Activated gamma-delta T cell treated with anti-CD3 and anti-CD28 coated beads, Interleukin-2, amount 50 U/mL, for 16 hours (primary cell): ENCODE data around the gene ENGASE.

ENCODE experiments used
- DNase-seq: peaks from one replicate; pipeline ENCODE4 v3.0.0-alpha.2; 2020; ENCODE audit warnings: low read depth

Gene ENGASE

DNA sequence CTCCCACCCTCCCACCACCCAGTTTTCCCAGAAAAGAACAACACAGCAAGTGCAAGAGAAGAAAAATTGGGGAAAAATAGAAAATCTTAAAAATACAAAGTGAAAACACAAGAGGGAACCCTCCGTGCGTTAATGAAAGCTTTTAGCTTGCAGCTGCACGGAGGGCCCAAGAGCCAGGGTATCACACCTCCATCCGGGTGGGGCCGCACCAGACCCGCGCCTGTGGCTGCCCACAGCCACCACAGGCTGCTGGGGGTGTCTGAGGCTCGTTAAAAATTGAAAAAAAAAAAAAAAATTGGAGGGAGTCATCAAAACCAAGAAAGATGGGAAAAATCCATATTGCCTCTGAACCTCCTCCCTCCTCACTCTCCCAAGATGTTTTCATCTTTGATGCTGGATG lies 18.6 kb downstream of the ENGASE start:
- no peak for DNase-seq

DNA sequence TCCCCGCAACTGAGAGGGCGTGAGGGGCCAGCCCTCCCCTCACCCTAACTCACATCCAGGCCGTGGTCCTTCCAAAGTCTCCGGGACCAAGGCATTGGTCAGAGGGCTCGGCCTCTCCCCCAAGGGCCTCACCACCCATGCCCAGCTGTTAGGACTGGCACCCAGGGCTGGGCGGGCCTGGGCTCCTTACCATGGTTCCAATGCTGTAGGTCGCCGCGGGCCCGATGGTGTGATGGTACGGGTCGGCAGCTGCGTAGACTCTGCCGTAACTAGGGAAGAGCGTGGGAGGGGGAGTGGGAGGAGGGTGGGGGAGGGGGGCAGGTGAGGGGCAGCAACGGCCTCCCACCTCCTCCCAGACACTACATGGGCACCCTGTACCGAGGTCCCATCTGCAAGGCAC lies 19.6 kb downstream of the ENGASE start:
- no peak for DNase-seq

DNA sequence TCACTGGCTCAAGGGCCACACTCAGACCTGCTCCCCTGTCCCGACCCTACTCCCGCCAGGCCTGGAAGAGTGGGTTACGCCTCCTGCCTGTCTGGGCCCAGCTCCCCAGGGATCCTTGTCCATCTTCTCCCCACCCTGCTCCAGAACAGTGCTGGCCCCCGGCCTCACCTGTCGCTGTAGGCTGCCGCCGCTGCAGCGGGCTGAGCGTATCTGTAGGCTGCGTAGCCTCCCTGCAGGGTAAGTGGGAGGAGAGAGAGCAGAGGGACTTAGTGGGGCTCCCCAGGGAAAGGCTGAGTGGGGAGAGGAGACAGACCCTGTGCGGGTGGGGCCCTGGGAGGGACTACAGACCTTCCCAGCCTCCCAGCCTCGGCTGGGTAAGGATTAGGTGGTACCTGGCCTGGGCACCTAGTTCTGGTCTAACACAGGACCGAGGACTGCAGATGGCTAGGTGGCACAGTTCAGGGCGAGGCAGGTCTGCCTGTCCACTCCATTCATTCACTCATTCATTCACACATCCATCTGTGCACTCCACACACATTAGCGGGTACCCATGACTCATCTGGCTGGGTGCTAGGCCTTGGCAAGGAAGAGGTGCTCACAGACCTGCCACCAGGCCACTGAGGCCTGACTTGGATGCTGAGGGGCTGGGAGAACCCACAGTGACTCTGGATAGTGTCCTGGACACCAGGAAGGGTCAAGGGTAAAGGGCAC lies 20.9 kb downstream of the ENGASE start:
- DNase-seq: no peak

DNA sequence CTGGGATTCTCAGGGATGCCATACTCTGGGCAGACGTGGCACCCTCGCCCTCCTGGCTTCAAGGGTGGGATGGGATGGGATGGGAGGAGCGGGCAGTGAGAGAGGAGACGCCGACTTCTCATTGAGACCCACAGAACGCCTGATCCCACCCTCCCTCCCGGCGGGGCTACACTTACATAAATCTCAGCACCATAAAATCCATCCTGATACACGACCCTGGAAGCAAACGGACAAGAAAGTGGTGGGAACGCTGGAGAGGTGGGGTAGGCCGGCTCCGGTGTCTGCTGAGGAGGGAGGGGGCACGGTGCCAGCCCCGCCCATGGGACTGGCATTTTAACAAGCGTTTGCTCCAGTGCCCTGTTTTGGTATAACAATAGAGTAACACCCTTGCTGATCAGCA lies 21.9 kb downstream of the ENGASE start:
- DNase-seq: no peak

DNA sequence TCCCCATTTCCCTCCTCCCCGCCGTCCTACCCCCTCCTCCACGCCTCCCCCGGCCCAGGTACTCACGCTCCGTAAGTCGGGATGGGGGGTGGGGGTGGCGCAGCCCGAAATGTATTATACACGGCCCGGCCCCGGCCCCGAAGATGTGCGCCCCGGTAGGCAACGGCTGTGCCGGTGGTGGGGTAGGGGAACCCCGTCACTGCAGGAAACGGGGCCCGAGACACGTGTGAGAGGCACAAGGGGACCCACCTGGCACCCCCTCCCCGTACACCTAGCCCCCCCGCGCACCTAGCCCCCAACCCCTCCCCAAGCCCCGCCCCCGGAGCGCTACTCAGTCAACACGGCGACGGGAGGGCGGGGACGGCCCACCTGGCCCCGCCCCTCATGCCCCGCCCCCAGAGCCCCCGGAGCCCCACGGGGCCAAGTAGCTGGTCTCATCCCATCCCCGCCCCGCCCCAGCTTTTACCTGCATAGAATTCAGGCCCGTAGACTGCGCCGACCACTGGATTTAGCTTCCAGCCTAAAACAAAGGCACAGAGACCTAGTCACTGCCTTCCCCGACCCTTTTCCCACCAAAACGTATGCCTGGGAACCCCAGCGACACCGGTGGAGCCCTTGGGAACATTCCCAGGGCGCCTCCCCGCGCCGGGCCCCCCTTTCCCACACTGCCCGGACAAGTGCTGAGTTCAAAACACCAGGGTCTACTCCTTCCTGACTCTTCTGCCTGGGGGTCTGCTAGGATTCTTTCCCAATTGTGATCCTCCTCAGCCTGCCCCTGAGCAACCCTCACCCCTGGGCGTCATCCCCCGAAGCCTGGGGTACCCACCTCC lies 22.8 kb downstream of the ENGASE start:
- no peak for DNase-seq

DNA sequence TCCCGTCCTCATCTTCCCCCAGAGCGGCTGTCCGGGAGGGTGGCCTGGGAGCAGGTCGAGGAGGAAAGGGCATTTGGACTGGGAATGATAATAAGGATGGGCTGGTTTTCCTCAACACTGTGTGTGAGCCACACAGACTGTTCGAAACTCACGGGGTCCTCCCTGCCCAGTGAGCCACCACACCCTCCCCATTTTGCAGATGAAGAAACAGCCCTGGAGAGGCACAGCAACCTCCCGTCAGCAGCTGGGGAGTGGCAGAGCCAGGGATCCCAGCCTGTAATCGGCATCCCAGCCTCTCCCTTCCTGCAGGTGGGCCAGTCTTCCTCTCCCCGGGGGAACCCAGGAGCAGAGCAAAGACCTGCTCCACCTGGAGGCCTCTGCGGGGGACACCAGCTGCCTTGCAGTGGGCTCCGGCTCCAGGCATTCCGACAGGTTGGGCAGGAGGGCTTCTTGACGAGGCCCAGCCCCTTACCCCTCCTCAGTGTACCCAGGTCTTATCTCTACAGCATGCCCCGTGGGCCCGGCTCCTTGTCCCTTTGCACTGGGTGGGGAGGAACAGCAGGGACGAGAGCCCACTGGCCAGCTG lies 23.8 kb downstream of the ENGASE start:
- no peak for DNase-seq

DNA sequence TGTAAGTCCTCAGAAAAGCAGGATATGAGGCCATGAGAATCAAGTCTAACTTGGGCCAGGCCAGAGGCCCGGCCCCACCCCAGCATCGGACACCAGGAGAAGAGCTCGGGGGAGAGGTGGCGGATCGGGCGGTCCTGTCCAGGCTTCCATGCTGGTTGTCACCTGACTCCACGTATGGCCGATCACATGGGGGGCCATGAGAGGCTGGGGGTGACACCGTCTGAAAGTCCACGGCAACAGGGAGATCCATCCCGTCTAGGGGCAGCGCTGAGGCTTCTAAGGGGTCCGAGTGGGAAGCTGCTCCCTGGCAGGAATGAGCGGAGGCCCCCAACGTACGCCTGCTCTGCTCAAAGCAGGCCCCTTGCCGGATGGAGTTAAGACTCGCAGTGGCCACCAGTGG lies 25.8 kb downstream of the ENGASE start:
- no peak for DNase-seq

DNA sequence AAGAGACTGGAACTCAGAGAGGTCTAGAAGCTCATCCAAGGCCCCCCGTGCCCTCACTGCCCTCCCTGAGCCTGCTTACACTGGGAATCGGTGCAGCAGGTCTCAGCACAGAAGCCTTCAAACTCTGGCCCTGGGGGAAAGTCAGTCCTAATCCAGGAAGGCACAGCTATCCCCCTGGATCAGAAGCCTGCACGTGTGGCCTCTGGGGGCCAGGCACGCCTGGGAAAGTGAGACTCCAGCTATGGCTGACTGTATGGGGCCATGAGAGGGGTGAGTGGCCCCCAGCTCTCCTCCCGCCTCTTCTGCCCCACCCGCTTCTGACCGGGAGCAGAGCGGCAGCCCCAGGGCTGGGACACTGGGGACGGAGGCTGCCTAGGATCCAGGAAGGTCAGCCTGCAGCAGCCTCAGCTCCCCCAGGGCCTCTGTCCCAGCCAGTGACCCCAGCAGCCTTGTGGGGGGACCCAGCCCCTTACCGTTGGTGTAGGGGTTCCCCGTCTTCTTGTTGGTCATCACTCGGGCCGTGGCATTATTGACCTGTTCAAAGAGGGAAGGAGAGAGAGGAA lies 26.6 kb downstream of the ENGASE start:
- DNase-seq: no peak

DNA sequence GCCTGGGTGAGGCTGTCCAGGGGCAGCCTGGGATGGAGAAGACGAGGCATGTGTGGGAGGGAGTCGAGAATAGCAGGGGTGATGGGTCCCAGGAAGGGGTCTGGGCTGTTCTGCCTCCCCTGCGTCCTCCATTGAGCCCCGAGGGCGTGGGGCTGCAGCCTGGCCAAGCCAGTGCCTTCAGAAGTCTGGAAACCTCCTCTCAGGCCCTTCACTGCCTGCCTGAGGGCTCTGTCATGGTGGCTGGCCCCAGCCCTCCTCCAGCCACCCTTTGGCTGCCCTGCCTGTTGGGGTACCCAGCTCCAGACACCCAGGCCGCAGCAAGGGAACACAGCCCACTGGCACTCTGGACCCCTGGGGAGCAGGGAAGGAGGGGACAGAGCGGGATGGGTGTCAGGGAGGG lies 27.6 kb downstream of the ENGASE start:
- DNase-seq: no peak

DNA sequence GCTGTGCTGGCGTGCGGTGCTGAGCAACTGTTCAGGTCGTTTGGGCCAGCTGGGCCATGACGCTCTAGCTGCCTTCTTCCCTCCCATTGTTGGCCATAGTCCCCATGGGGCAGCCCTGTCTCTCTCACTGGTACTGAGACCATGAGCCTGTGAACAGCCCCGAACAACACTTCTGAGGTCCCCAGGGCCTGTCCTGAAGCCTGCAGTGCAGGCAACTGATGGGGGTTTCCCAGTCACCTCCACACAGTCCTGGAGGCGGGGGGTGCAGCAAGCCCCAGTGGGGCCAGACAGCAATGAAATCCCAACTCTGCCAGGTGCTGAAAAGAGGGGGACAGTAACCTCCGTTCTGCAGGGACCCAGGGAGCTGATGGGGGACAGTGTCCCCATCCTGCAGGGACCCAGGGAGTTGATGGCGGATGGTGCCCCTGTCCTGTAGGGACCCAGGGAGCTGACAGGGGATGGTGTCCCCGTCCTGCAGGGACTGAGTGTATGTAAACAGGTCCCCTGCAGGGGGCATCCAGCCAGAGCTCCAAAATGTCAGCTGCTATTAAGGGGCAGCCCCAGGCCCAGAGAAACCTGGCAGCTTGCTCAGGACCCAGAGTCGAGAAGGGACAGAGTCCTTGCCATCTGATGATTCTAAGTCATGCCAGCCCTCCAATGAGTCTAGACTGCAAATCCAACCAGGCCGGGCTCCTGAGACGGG lies 30.4 kb downstream of the ENGASE start:
- DNase-seq: no peak

DNA sequence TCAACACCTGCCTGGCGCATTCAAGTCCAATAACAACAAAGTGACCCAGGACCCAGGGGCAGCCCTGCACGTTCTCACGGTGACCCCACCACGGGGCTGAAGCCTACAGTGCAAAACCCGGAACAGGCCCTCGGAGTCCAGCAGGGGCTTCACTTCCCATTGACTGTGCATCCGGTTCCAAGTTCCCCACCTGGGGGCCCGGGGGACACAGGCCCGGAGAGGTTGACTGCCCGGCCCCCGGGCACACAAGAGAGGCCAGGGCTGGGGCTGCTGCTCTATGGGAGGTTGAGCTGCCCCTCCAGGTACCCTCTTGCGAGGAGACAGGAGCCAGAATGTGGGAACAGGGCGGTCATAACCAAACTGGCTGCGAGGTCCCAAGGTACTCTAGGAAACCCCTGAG lies 31.3 kb downstream of the ENGASE start:
- DNase-seq: no peak

DNA sequence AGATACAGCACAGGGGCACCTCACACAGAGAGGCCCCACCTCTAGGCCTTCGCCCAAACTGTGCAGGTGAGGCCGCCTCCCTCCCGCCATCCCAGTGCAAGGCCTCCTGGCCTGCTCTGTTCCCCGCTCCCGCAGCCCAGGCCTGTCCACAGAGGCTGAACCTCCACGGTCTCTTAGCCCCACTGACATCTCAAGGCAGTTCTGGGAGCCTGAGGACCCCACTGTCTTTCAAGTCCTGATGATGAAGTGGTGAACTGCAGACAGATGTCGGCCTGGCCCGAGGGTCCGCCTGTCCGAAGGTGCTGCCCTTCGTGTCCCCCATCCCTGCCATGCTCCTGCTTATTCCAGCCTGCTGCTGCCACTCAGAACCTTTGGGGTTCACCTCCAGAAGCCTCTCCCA lies 32.3 kb downstream of the ENGASE start:
- DNase-seq: no peak

DNA sequence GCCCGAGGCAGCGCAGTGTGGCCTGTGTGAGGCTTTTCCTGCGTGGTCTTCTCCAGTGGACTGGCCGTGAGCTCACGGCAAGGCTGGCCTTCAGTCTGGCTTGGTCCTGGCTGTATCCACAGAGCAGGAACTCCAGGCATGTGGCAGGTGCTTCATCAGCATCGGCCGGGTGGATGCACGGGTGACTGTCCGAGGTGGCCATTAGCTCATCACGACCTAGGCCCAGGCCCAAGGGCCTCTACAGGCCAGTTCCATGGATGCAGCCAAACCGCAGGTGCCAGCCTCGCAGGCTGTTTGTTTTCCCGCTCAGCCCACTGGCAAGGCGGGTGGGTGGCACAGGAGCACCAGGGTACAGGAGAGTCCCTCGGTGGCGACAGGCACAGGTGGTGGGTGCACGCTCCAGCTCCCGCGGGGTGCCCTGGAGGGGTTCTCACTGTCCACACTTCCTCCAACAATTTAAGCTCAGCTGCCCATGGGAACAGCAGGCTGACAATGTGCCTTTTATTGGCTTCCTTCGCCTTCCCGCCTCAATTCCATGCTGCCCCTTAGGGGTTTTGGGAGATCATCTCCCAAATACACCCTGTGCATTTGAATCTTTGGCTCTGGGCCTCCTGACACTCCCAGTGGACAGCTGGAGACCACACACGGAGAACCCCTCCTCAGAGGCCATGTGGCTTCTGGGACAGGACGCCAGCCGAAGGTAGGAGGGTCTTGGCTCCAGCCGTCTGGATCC lies 33.0 kb downstream of the ENGASE start:
- no peak for DNase-seq

DNA sequence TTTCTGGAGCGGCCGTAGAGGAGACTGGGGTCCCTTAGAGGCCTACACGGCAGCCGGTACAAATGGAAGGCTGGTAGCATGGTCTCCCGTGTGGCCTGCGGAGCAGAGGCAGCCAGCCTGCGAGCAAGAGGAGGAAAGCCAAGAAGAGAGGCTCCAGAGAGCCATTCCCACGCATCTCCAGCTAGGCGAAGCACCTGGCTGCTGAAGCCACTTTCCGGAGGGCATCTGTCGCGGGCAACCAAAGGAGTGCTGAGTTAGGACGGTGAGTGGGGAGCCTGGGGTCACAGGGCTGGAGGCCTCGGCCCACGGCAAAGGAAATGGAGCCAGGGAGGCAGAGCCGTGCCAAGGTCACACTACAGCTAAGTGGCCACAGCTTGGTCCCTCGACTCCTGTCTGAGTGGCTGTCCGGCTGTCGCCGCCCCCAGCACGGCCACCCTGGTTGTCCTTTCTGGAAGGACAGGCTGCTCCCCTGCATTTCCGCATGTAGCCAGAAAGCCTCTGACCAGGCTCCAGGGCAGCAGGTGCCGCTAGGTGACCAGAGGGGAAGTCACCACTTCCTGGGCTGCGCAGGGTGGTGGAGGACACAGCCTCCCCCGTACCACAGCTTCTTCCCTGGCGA lies 33.7 kb downstream of the ENGASE start:
- DNase-seq: no peak

DNA sequence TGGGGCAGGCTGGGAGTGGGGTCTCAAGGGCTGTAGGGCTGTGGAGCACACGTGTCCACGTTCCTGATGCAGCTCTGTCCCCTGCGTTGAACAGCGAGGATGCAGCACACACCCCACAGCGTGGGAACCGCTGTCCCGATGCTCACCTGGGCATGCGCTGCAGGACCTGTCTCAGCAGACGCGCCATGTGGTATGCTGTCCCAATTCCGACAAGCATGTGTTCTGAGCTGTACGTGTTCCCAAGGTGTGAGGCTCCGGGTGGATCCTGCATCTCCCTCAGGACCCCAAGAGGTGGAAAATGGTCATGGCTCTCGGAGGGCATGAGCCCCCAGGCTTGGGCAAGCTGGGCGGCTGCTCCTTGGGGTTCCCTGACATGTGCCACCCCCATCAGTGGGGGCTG lies 34.2 kb downstream of the ENGASE start:
- DNase-seq: no peak

DNA sequence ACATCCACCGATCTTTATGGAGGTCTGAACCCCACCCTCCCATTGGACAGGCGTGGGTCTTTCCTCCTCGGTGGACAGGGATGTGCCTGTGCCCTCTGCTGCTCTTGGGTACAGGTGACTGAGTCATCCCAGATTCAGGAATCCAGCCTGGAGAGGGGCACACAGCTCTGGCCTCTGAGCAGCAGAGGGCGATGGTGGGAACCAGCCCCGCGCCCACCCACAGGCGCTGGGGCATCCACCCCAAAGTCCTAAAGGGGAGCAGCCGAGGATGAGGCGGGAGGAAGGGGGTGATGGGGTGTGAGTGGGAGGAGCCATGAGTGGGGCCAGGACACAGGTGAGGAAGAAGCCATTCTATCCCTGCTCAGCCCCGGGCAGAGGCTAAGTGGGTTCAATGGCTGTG lies 35.0 kb downstream of the ENGASE start:
- no peak for DNase-seq

DNA sequence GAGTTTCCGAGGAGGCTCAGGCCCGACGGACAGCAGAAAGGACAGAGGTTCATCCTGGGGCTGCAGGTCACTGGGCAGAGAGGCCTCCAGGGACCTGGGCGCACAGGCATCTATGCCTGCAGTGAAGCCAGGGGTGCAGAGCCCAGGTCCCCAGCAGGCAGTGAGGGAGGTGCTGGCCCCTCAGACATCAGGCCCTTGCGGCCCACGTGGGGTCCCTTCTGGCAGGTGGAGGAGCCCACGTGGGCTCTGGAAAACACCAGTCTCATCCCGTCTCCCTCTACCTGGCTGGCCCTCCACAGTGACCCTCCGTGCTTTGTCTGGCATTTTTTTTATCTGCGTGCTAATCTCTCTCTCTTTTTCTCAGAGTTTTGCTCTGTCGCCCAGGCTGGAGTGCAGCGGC lies 36.5 kb downstream of the ENGASE start:
- DNase-seq: no peak

DNA sequence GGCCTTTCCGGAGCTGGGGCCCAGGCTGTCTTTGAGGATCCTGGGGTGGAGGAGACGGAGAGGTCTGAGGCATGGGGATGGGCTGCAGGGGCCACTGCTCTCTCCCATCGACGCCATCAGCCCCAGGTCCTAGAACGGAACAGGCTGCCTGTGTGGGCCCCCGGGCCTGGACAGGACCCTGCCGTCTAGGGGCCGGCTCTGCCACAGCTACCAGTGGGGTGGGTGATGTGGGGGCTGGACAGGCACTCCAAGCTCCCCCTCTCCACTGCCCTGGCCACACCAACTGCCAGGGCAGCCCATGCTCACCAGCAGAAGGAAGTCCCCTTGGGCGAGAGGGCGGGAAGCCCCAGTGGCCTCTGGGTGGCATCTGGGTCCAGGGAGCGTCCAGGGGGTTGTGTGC lies 37.8 kb downstream of the ENGASE start:
- no peak for DNase-seq

DNA sequence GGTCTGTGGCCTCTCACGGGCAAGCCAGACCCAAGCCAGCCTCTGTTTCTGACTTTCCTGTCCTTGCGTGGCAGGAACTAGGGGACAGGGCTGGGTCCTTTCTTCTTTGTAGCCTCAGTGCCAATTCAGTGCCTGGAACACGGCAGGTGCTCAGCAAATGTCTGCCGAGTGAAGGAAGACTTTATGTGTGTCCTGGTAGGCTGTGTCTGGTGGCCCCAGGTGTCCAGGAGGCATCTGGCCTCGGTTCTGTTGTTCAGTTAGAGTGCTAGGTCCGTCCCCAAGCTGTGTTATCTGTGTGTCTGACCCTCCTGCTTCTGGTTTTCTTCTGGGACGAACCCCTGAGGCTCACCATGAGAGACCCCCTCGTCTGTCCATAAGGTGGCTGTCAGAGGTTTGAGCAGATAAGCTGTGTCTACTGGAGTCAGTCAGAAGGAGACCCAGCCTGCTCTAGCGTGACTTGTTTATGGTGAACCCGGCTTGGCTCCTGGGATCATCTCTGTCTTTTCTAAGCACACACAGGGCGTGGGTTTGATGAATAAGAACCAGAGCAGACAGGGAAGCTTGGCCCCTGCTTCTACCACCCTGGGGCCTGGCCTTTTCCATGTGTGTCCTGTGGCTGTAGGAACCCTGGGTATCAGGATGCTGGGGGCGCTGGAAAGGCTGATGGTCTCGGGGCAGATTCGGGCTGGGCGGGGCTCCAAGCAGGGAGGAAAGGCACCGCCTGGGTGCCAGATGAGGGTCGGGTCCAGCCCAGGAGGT lies 39.3 kb downstream of the ENGASE start:
- DNase-seq: no peak

DNA sequence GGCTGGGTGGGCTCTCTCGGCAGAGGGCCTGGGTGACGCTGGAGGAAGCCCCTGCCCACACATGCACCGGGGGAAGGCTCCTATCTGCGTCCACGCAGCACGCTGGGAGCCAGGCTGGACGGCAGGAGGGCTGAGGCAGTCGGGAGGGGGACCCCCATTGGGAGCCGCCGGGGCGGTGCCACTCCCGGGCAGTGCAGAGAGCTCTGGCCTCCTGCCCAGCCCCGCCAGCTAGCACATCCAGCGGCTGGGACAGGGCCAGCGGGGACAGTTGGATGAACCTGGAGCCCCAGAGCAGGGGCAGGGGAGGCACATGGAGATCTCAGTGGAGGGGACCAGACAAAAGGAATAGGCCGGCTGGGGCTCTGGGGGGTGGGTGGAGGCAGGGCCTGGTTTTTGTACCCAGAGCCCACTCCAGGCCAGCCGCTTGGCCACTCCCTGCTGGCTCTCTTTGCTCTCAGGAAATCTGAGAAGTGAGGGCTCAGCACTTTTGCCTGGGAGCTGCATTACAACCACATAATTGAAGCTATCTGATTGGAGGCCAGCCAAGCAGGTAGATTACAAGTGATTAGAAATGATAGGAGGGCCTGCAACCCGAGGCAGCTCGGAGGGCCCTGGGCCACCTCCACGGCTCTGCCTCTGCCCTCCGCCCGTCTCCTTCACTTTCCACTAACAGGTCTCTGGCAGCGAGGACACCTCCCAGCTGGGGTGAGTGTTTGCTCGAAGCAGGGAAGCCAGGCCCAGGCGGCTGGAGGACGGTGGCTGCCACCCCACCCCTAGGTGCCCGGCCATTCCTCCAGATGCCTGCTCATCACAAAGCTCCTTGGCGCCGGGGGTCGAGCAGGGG lies 40.1 kb downstream of the ENGASE start:
- no peak for DNase-seq
